ENCODE data around the gene OTOF. TPM values are rescaled to one million over a fixed set of nuclear protein-coding genes. Genes with fewer than 3 reads are reported as not detected.

The OTOF gene
- total and polyA plus RNA-seq, 8 donors: 0.07 to 0.26 (median 0.12) TPM; not detected in 1

DNA sequence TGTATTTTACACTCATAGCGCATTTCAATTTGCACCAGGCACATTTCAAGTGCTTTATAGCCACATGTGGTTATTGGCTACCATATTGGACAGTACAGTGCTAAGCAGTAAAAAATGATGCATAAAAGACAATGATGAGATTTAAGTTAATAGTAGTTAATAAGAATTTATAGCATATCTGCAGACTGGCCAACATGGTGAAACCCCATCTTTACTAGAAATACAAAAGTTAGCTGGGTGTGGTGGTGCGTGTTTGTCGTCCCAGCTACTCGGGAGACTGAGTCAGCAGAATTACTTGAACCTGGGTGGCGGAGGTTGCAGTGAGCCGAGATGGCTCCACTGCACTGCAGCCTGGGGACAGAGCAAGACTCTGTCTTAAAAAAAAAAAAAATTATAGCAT is 66.5 kb downstream of the OTOF start:
- FAIRE-seq (no peak), ATAC-seq (no peak), DNase-seq (no peak)
- H3K36me3 ChIP-seq: no peaks in the 10 kb centered on the region
- H3K4me1 ChIP-seq: no peaks in the 10 kb centered on the region
- no peaks in the 10 kb centered on the region for H3K27me3 ChIP-seq
- H3K27ac ChIP-seq: no peak overlapping the region
- TF ChIP-seq CTCF (IDR thresholded peaks at IDR 0.05): no peak
- H3K9me3 ChIP-seq: no peaks in the 10 kb centered on the region
- no peak overlapping the region for H3K4me3 ChIP-seq
- WGBS, 2 donors: 84 to 89% methylated on average over 6 of the region's 6 CpGs
- intact Hi-C loops (cut with DNase I): no loop called here

- WGBS, 2 donors: 91 to 94% methylated on average over 2 of the region's 2 CpGs
- H3K27me3 ChIP-seq: no peaks in the 10 kb centered on the region
- no peaks in the 10 kb centered on the region for H3K4me1 ChIP-seq
- no peak for TF ChIP-seq CTCF (IDR thresholded peaks at IDR 0.05)
- ATAC-seq (no peak), FAIRE-seq (no peak), DNase-seq (no peak)
- H3K9me3 ChIP-seq: no peaks in the 10 kb centered on the region
- no peaks in the 10 kb centered on the region for H3K36me3 ChIP-seq
- no peak overlapping the region for H3K4me3 ChIP-seq
- H3K27ac ChIP-seq: no peak overlapping the region
- intact Hi-C loops (cut with DNase I): no loop called here
Measured at GRCh38 chr2:26410764-26411243, 67.1 kb downstream of the OTOF start.

DNA sequence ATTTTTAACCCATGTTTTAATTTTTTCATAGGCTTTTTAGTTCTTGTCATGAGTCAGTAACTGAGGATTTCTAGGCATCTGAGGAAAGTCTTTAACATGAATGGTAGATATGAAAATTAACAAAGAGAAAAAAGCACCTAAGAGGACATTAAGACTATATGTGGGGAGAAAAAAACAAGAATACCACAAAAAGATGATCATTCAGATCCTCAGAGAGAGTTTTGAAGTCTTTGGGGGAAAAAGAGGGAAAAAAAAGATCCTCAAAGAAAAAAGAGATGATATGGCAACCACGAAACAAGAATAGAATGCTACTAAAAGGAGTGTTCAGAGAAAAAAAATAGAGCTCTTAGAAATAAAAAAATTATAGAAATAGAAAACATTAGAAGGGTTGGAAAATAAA is 68.1 kb downstream of the OTOF start:
- no peaks in the 10 kb centered on the region for H3K36me3 ChIP-seq
- H3K4me3 ChIP-seq: no peak overlapping the region
- no peak overlapping the region for H3K27ac ChIP-seq
- FAIRE-seq (no peak), ATAC-seq (no peak), DNase-seq (no peak)
- no peak for TF ChIP-seq CTCF (IDR thresholded peaks at IDR 0.05)
- no peaks in the 10 kb centered on the region for H3K27me3 ChIP-seq
- H3K9me3 ChIP-seq: no peaks in the 10 kb centered on the region
- intact Hi-C loops (cut with DNase I): no loop called here
- WGBS, 2 donors: 86 to 89% methylated on average over 1 of the region's 1 CpG
- H3K4me1 ChIP-seq: no peaks in the 10 kb centered on the region

DNA sequence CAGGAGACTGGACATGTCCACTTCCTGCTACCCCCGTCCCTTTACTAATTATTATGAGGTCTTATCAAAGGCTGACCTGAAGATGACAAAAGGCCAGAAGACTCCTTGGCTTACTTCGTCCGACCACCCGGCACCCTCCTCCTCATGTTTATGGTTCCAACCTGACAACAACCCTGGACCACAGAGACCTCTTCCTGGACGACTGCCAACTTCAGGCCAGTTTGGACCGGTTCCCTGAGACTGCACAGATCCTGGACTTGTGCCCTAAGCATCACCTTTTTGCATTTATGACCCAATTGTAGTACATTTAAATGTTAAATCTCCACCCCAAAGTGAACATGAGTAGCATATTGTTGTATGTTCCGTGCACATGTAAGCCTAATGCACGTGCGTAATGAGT is 70.4 kb downstream of the OTOF start:
- intact Hi-C loops (cut with DNase I): no loop called here
- Histone ChIP-seq H3K27ac (no peak overlapping the region), H3K9me3 (no peaks in the 10 kb centered on the region), H3K27me3 (no peaks in the 10 kb centered on the region), H3K4me1 (no peaks in the 10 kb centered on the region), H3K36me3 (no peaks in the 10 kb centered on the region), H3K4me3 (no peak overlapping the region)
- DNase-seq (no peak), ATAC-seq (no peak), FAIRE-seq (no peak)
- TF ChIP-seq CTCF (IDR thresholded peaks at IDR 0.05): no peak
- 51 to 65% methylated on average over 9 of the region's 9 CpGs for WGBS, 2 donors

Other genes starting within 250 kb of the OTOF start
- 10 to 100 TPM; 58.7 to 89.6 (median 69.2) TPM for gene HADHA, start 233.5 kb downstream of the OTOF start, total RNA-seq
- gene HADHA, start 233.5 kb downstream of the OTOF start, polyA plus RNA-seq: 10 to 100 TPM; 32.1 to 64.8 TPM
- gene HADHB, start 233.2 kb downstream of the OTOF start, total RNA-seq: 10 to 100 TPM; 45.8 to 76.8 (median 60.2) TPM
- gene HADHB, start 233.2 kb downstream of the OTOF start, polyA plus RNA-seq: 10 to 100 TPM; 36.3 to 75.1 TPM
- 10 to 100 TPM in 5 of 6 donors, 1 to 10 TPM in 1; 8.2 to 16.5 (median 13.4) TPM for gene SELENOI, start 132.0 kb downstream of the OTOF start, total RNA-seq
- gene SELENOI, start 132.0 kb downstream of the OTOF start, polyA plus RNA-seq: 1 to 10 TPM; 1.9 to 6.7 TPM
- 1 to 10 TPM in 1 of 6 donors, under 1 TPM in 5; 0.28 to 1.1 (median 0.57) TPM for gene ADGRF3, start 131.3 kb downstream of the OTOF start, total RNA-seq
- 1 to 10 TPM in 1 of 2 donors, under 1 TPM in 1; 0.87 to 1.4 TPM for gene ADGRF3, start 131.3 kb downstream of the OTOF start, polyA plus RNA-seq
- gene DRC1, start 76.2 kb downstream of the OTOF start, total RNA-seq: not detected
- gene DRC1, start 76.2 kb downstream of the OTOF start, polyA plus RNA-seq: under 1 TPM; 0.19 to 0.54 TPM
- under 1 TPM in 4 of 6 donors, not detected in 2; 0.19 to 0.62 (median 0.41) TPM for gene CIB4, start 163.2 kb upstream of the OTOF start, total RNA-seq
- gene CIB4, start 163.2 kb upstream of the OTOF start, polyA plus RNA-seq: under 1 TPM in 1 of 2 donors, not detected in 1; 0.23 TPM
- gene KCNK3, start 214.6 kb upstream of the OTOF start, total RNA-seq: 10 to 100 TPM; 23.6 to 46.4 (median 31.4) TPM
- gene KCNK3, start 214.6 kb upstream of the OTOF start, polyA plus RNA-seq: 1 to 10 TPM; 7.5 to 9.0 TPM

All from pancreas (tissue), 10 donors.